ENCODE data around the gene PC. TPM values are rescaled to one million over a fixed set of nuclear protein-coding genes. Genes with fewer than 3 reads are reported as not detected.

Gene PC
- polyA plus RNA-seq, 10 donors: 12.3 to 21.2 (median 16.0) TPM

- DNase-seq: no peak
These were observed 42.9 kb downstream of the PC start for GRCh38 chr11:66915046-66915832.

- DNase-seq: no peak
These were observed 43.7 kb downstream of the PC start for GRCh38 chr11:66914505-66914904.

- no peak for DNase-seq
These were observed 45.3 kb downstream of the PC start for GRCh38 chr11:66912911-66913310.

GRCh38 chr11:66912361-66912760 lies 45.8 kb downstream of the PC start:
- no peak for DNase-seq

- no peak for DNase-seq
These were observed 47.5 kb downstream of the PC start for GRCh38 chr11:66910669-66911068.

GRCh38 chr11:66910016-66910415 lies 48.2 kb downstream of the PC start:
- no peak for DNase-seq

GRCh38 chr11:66909181-66909580 lies 49.0 kb downstream of the PC start:
- no peak for DNase-seq

GRCh38 chr11:66907751-66908630 lies 50.2 kb downstream of the PC start:
- no peak for DNase-seq

GRCh38 chr11:66906061-66906733 lies 52.0 kb downstream of the PC start:
- DNase-seq: peak; percentile 33 to 78 (median 59)

GRCh38 chr11:66905631-66906030 lies 52.6 kb downstream of the PC start:
- DNase-seq: no peak

GRCh38 chr11:66904981-66905521 lies 53.1 kb downstream of the PC start:
- no peak for DNase-seq

GRCh38 chr11:66904561-66904960 lies 53.6 kb downstream of the PC start:
- no peak for DNase-seq

- DNase-seq: no peak
These were observed 54.1 kb downstream of the PC start for GRCh38 chr11:66904055-66904454.

GRCh38 chr11:66902486-66903177 lies 55.6 kb downstream of the PC start:
- no peak for DNase-seq

- no peak for DNase-seq
These were observed 56.2 kb downstream of the PC start for GRCh38 chr11:66901964-66902390.

GRCh38 chr11:66894141-66894540 lies 64.0 kb downstream of the PC start:
- DNase-seq: no peak

GRCh38 chr11:66892911-66893310 lies 65.3 kb downstream of the PC start:
- no peak for DNase-seq

- DNase-seq: peak in 1 of 3 donors; percentile 77
These were observed 66.1 kb downstream of the PC start for GRCh38 chr11:66891851-66892660.

GRCh38 chr11:66889960-66890359 lies 68.2 kb downstream of the PC start:
- DNase-seq: no peak

- no peak for DNase-seq
These were observed 69.9 kb downstream of the PC start for GRCh38 chr11:66888282-66888681.

- no peak for DNase-seq
These were observed 70.7 kb downstream of the PC start for GRCh38 chr11:66887526-66887925.
